GM12892 (cell line): ENCODE results near the gene AASDH.

Experiments used
- POLR2A ChIP-seq: IDR thresholded peaks from 2 replicates; pipeline ENCODE4 v1.6.1; 2011; ENCODE audit warnings: low read depth, low read length, control low read depth
- POLR2AphosphoS5 ChIP-seq: IDR thresholded peaks from 2 replicates; pipeline ENCODE4 v1.6.1; 2011; ENCODE audit warnings: low read depth, low read length, control low read depth
- TAF1 ChIP-seq: IDR thresholded peaks from 2 replicates; pipeline ENCODE4 v1.6.1; 2011; ENCODE audit warnings: low read depth, mild to moderate bottlenecking, control low read depth, low read length, borderline replicate concordance

GRCh38 chr4:56296526-56296925, 90.8 kb downstream of the AASDH start:
- TF ChIP-seq POLR2AphosphoS5 (no peak), POLR2A (no peak), TAF1 (no peak)
